CD4-positive, alpha-beta T cell treated with Interleukin-10 for 1 hour (primary cell): ENCODE data around the gene EMILIN3.

Experiments used
- DNase-seq: peaks from one replicate; pipeline ENCODE4 v3.0.0-alpha.2; 2020

The EMILIN3 gene

GRCh38 chr20:41391587-41392001, 25.0 kb upstream of the EMILIN3 start:
- no peak for DNase-seq

- DNase-seq: no peak
These were observed 24.3 kb upstream of the EMILIN3 start for GRCh38 chr20:41390889-41391288.

GRCh38 chr20:41387444-41387851, 20.8 kb upstream of the EMILIN3 start:
- DNase-seq: no peak

- no peak for DNase-seq
These were observed 20.1 kb upstream of the EMILIN3 start for GRCh38 chr20:41386502-41387427.

GRCh38 chr20:41382791-41383305, 16.2 kb upstream of the EMILIN3 start:
- DNase-seq: no peak

- no peak for DNase-seq
These were observed 14.1 kb upstream of the EMILIN3 start for GRCh38 chr20:41380551-41381193.

- DNase-seq: no peak
These were observed 12.9 kb upstream of the EMILIN3 start for GRCh38 chr20:41379551-41379950.

- no peak for DNase-seq
These were observed 10.7 kb upstream of the EMILIN3 start for GRCh38 chr20:41377275-41377674.

GRCh38 chr20:41376349-41376748, 9.7 kb upstream of the EMILIN3 start:
- no peak for DNase-seq

GRCh38 chr20:41375846-41376245, 9.2 kb upstream of the EMILIN3 start:
- DNase-seq: no peak

GRCh38 chr20:41373931-41374920, 7.6 kb upstream of the EMILIN3 start:
- DNase-seq: no peak

GRCh38 chr20:41373251-41373783, 6.7 kb upstream of the EMILIN3 start:
- DNase-seq: no peak

GRCh38 chr20:41371371-41371770, 4.8 kb upstream of the EMILIN3 start:
- no peak for DNase-seq

- DNase-seq: no peak
These were observed 3.6 kb upstream of the EMILIN3 start for GRCh38 chr20:41370176-41370575.

- DNase-seq: no peak
These were observed 3.1 kb upstream of the EMILIN3 start for GRCh38 chr20:41369673-41370072.

GRCh38 chr20:41367956-41368355, 1.3 kb upstream of the EMILIN3 start:
- no peak for DNase-seq

- DNase-seq: no peak
These were observed 726 bp upstream of the EMILIN3 start for GRCh38 chr20:41367393-41367695.

GRCh38 chr20:41365777-41366545, 657 bp downstream of the EMILIN3 start:
- no peak for DNase-seq

GRCh38 chr20:41364967-41365765, 1.5 kb downstream of the EMILIN3 start:
- no peak for DNase-seq

GRCh38 chr20:41364236-41364855, 2.3 kb downstream of the EMILIN3 start:
- DNase-seq: no peak

GRCh38 chr20:41363601-41364000, 3.0 kb downstream of the EMILIN3 start:
- DNase-seq: no peak
